ENCODE measurements around the gene SLC45A1. TPM values are rescaled to one million over a fixed set of nuclear protein-coding genes. Genes with fewer than 3 reads are reported as not detected.
"Not testable (repeated sequence)": the region's sequence is repeated elsewhere in the genome, so short reads cannot be mapped to it uniquely, and the experiment has no call there.

SLC45A1 gene
- total RNA-seq, 1 experiment from 2014 or later, result not detected

DNA sequence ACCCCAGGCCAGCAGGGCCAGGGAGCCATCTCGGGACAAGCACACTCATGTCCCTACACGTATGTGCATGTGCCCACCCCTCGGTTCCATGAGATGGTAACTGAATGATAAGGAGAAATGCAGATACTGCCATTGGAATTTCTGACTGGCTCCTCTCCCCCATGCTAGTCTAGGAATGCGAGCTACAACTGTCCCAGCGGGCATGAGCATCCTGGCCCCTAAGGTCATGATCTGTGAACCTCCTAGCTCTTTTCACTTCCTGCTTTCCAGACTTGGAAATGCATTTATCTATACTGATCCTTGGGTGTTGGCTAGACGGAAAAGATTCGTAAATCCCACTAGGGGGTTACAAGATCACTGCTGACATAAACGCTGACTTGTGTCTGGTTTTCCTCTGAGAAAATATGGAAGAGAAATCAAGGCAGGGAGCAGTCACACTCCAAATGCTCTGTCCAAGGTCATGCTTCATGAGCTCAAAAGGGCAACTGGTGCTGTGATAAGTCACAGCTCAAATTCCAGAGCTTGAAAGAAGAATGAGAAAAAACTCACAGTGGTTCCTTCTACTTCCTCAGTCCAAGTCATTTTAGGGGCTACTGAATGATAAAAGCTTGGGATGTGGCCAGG, 49.8 kb downstream of the SLC45A1 start:
- DNase-seq (ENCODE audit: low spot score), result no peak

DNA sequence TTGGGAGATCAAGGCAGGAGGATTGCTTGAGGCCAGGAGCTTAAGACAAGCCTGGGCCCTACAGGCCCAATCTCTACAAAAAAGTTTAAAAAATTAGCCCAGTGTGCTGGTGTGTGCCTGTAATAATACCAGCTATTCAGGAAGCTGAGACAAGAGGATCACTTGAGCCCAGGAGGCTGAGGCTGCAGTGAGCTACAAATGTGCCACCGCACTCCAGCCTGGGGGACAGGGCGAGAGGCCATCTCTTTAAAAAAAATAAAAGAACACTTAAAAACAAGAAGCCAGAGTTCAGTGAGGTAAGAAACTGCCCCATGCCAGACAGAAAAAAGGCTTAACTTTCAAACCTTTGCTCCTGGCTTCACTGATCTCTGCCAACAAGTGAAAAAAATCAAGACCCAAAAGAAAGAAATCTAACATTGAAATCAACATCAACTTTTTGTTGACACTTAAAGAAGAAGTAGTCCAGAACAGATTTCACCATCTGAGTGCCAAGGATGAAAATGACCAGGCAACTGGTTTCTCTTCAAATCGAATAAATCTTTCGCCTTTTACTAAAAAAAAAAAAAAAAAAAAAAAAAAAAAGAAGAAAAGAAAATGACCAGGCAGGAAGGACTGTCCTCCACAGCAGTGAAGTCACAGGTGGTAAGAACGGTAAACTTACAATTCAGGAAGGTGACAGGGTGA, 51.2 kb downstream of the SLC45A1 start:
- DNase-seq (ENCODE audit: low spot score), result no peak

DNA sequence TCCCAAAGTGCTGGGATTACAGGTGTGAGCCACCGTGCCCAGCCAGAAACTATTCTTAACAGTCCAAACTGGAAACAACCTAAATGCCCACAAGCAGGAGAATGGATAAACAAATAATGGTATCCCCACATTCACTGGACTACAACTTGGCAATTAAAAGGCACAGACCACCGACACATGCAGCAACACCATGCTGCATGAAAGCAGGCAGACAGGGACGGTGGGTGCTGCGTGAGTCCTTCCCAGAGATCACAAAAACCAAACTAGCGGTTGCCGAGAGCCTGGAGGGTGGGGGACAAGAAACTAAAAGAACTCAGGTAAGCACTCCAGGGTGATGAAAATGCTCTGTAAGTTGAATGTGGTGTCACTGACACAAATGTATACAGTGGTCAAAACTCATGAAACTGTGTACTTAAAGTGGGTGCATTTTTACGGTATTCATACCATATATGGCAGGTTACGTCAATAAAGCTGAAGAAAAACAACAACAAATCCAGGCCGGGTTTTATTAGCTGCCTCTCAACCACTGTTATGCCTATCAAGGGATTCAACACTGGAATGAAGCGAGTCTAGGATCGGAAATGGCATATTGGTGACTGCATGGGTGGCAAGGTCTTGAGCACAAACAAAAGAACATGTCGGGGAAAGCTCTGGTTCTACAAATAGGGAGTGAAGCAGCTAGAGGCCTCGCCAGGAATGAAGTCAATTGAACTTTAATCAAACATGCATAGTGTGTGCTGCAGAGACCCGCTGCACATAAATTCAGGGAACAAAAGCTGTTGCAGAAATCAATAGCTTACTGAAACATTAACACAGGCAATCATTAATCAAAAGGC, 52.4 kb downstream of the SLC45A1 start:
- DNase-seq (ENCODE audit: low spot score), result no peak

DNA sequence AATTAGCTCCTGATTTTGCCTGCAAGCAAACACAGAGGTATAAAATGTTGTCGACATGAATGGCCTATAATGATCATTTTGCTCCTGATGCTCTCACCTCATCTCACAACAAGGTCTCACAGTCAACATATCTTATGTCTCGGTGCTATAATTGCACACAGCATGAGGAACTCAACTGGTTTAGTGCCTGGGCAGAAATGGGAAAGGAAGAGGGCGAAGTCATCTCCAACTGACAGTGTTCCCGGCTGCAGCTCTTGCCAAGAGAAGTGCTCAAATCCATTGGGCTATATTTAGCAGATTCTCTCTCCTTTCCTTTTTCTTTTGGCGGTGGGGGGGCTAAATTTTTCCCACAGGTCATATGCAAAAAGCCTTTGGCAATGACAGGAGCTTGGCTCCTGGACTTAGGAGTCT, 53.0 kb downstream of the SLC45A1 start:
- no peak for DNase-seq (ENCODE audit: low spot score)

GRCh38 chr1:8371372-8371991, 53.6 kb downstream of the SLC45A1 start:
- no peak for DNase-seq (ENCODE audit: low spot score)

DNA sequence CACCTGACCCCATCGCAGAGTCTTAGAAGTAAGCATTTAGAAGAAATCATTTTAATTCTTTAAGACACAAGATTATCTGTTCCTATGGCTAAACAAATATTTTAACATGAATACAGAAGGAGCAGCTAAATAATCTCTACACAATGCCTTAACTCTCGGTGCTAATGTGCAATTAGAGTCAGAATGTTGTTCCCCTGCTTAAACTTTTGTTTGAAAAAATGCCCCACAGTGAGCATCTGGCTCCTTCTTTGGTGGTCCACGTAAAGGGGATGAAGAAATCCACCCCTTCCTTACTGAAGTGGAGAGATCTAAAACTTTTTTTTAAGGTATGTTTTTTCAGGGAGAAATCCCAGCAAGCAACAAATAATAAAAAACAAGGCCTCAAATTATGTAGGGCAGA, 55.2 kb downstream of the SLC45A1 start:
- no peak for DNase-seq (ENCODE audit: low spot score)

GRCh38 chr1:8373581-8374241, 55.8 kb downstream of the SLC45A1 start:
- no peak for DNase-seq (ENCODE audit: low spot score)

DNA sequence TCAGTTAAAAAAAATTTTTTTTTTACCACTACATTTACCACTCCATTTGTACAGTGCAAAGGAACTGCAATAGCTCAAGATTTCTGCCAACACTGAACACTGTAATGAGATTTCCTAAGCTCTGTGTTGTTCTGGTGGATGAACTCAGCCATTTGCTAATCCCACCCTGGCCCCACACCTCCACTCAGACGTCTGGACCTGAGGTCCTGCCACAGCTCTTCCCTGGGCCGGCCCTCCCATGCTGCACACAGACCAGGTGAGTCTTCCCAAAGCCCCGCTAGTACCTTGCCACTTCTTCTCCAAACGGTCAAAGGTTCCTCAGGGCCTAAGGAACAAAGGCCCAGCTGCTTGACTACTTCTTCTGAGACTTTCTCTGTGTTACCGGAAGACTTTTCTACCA, 56.4 kb downstream of the SLC45A1 start:
- no peak for DNase-seq (ENCODE audit: low spot score)

- peak; percentile 67 for DNase-seq (ENCODE audit: low spot score)
These were observed 56.9 kb downstream of the SLC45A1 start for GRCh38 chr1:8374812-8375211.

DNA sequence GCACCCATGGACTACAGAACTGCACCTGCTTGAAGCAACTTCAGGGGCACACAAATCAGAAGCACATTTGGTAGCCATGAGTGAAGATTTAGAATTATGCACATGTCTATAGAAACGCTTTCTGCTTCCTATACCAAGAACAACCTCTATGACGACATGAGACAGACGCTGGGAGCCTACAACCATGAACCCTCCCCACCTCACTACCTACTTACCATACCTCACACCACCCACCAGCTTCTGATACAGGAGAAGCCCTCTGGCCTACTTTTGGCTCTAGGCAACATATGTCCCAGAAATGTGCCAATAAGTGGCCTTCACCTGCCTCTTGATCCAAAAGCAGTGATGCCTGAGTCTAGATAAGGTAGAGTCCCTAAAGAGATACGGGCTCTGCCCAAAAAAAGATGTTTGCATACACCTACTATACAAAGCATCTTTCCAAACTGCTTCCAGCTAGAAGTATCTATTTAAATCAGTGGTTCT, 58.5 kb downstream of the SLC45A1 start:
- DNase-seq (ENCODE audit: low spot score), result no peak

- no peak for DNase-seq (ENCODE audit: low spot score)
These were observed 59.5 kb downstream of the SLC45A1 start for GRCh38 chr1:8377271-8377981.

DNA sequence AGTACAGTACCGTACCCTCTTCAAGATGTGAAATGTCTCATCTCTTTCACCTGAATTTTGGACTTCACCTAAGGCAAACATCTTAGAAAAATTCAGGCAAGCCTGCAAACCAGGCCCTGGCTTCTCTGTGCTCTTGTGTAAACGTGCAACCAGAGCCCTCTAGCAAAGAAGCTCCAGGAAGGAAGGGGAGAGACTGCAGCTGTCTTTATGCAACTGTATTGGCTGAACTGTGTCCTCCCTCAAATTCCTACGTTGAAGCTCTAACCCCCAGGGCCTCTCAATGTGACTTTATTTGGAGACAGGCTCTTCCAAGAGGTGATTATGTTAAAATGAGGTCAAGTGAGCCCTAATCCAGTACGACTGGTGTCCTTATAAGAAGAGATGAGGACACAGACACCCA, 60.3 kb downstream of the SLC45A1 start:
- no peak for DNase-seq (ENCODE audit: low spot score)

DNA sequence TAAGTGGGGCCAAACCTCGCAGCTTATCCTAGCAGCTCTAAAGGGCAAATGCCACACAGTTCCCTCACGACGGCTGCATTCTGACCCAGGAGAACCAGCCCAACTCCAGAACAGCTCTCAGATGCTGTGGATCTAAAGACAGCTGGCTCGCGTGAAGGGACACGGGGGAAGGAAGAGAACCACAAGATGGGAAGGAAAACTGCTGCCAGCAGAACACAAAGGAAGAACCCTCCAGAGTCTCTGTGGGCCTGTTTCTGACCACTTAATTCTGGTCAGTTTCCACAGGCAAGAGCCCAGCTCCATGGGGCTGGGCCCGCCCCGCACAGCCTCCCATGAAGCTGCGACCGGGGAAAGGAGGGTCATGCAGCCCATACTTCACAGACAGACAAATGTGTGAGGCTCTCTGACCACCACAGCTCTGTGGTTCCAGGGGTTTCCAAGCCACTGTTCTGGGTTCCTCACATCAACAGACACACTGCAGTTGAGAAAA, 61.1 kb downstream of the SLC45A1 start:
- DNase-seq (ENCODE audit: low spot score), result no peak

- DNase-seq (ENCODE audit: low spot score), result no peak
These were observed 61.7 kb downstream of the SLC45A1 start for GRCh38 chr1:8379513-8380186.

DNA sequence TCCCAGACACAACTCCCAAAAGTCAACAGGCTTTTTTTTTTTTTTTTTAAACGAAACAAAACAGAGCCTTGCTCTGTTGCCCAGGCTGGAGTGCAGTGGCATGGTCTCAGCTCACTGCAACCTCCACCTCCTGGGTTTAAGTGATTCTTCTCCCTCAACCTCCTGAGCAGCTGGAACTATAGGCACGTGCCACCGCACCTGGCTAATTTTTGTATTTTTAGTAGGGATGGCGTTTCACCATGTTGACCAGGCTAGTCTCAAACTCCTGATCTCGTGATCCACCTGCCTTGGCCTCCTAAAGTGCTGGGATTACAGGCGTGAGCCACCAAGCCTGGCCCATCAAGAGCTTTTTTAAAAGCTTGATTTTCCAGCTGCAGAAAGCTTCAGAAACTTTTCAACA, 62.4 kb downstream of the SLC45A1 start:
- not testable (repeated sequence) for DNase-seq (ENCODE audit: low spot score)

GRCh38 chr1:8381618-8382017, 63.7 kb downstream of the SLC45A1 start:
- no peak for DNase-seq (ENCODE audit: low spot score)

GRCh38 chr1:8382051-8382505, 64.2 kb downstream of the SLC45A1 start:
- no peak for DNase-seq (ENCODE audit: low spot score)

DNA sequence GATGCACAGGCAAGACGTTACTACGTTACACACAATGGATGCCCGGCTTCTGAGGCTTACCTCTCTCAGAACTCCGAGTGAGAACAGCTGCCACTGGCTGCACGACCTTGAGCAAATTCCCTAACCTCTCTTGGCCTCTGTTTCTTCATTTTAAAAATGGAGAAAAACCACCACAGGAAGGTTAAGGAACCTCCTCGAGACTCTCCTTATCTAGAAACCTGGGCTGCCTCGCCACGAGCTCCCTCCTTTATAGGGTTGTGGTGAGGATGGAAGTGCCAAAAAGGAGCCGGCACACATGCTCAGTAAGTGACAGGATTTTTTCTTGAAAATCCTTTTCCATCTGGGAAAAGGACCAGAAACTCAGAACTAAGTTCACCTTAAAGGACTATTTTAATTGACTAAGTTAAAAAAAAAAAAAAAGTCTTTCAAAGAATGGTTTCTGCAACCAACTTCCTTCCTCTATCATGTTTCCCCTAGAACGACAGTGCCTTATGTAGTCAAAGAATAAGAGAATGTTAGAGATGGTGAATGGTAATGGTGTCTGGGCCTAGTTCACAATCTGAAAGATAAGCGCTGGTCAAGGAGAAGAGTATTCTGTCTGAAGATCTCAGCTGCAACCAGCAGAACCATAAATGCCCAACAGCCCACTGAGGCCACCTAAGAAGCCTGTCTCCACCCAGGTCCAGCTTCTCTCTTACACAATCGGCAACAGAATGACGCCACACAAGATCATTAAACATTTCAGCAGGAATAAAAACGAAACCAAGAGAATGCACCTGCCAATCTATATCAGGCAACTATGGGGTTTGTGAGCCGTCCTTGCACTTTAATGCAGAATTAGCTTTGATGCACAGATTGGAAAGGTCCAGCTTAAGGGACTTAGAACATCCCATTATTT, 64.9 kb downstream of the SLC45A1 start:
- no peak for DNase-seq (ENCODE audit: low spot score)

DNA sequence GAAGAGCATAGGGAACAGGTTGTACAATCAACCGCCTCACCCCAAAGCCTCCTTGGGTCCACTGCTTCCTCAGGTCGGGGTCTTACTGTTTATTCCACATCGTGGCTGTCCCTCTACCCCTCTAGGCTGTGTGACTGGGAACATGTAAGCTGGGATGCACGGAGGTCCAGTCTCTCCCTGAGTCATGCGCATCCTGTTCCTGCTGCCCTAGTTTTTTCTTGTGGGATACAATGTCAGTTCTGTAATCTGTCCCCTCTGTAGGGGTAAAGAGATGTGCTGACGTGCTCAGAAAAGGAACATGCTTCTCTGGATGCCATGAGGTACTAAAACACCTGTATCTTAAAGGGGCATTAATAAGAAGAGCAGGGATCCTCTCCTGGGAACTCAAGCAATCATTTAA, 66.2 kb downstream of the SLC45A1 start:
- no peak for DNase-seq (ENCODE audit: low spot score)

All from HT-29 (cell line).